Adrenal gland (tissue), 5 donors: Measurements from ENCODE around the gene ZNF30.

Experiments
- CTCF ChIP-seq, 6 experiments: fragments of 450-650 bp in 4 of 6; fragments of 200-600 bp in 2 of 6; sonication (generic) in 1 of 6; IDR thresholded peaks; 1 replicate in 5 of 6; 2 replicates in 1 of 6; pipeline versions ENCODE4 v1.5.1 to v1.8.0; 2016 to 2021; ENCODE audit warnings: antibody characterized with exemption in 6 of 6, mild to moderate bottlenecking in 2 of 6, moderate library complexity in 1 of 6
- POLR2A ChIP-seq, 2 donors: fragments of 450-650 bp; IDR thresholded peaks; one replicate each; pipeline ENCODE4 v1.6.1; 2017; ENCODE audit warnings: antibody characterized with exemption in 2 of 2, mild to moderate bottlenecking in 2 of 2, moderate library complexity in 1 of 2
- donor health status: DM: no; HTN: no; CAD: no.

- TF ChIP-seq CTCF (IDR thresholded peaks at IDR 0.05) (no peak), POLR2A (IDR thresholded peaks at IDR 0.05) (no peak)
Observed at GRCh38 chr19:34988119-34988518, 61.4 kb downstream of the ZNF30 start.
